ENCODE data around the gene MRPL34.

The MRPL34 gene

GRCh38 chr19:17305517-17306284 is at the start of gene MRPL34:
TSS of gene MRPL34 (plus strand) at chr19:17305872. CDS start at chr19:17305893, 21 bp downstream.
- peak; percentile 85 for TF ChIP-seq CTCF (IDR thresholded peaks at IDR 0.05)

- TF ChIP-seq CTCF (IDR thresholded peaks at IDR 0.05) = no peak
Observed at GRCh38 chr19:17256130-17256529, 49.5 kb upstream of the MRPL34 start.

- no peak for TF ChIP-seq CTCF (IDR thresholded peaks at IDR 0.05)
Observed at GRCh38 chr19:17259118-17259780, 46.4 kb upstream of the MRPL34 start.

- no peak for TF ChIP-seq CTCF (IDR thresholded peaks at IDR 0.05)
Observed at GRCh38 chr19:17259934-17260333, 45.7 kb upstream of the MRPL34 start.

GRCh38 chr19:17260842-17261325 is 44.8 kb upstream of the MRPL34 start:
- TF ChIP-seq CTCF (IDR thresholded peaks at IDR 0.05) = peak; percentile 95

GRCh38 chr19:17262557-17262956 is 43.1 kb upstream of the MRPL34 start:
- no peak for TF ChIP-seq CTCF (IDR thresholded peaks at IDR 0.05)

GRCh38 chr19:17263712-17264640 is 41.7 kb upstream of the MRPL34 start:
- TF ChIP-seq CTCF (IDR thresholded peaks at IDR 0.05) = no peak

All from LNCAP (cell line).